Measurements from ENCODE around the gene KCNJ15. TPM values are rescaled to one million over a fixed set of nuclear protein-coding genes. Genes with fewer than 3 reads are reported as not detected.

The KCNJ15 gene
- total RNA-seq, 1 donor from 2014 or later = 2.2 TPM

GRCh38 chr21:38333301-38334272 is 76.8 kb downstream of the KCNJ15 start:
- Histone ChIP-seq H3K27me3 (ENCODE audit: insufficient read depth, low read length) (no peaks in the 10 kb centered on the region), H3K9me3 (ENCODE audit: insufficient read depth, low read depth, low read length) (no peaks in the 10 kb centered on the region), H3K36me3 (ENCODE audit: insufficient read depth, low read length) (no peaks in the 10 kb centered on the region), H3K9ac (ENCODE audit: low read length) (no peak overlapping the region), H3K79me2 (ENCODE audit: insufficient read depth, low read length) (no peaks in the 10 kb centered on the region), H3K4me2 (ENCODE audit: low read length) (no peak overlapping the region), H2AFZ (ENCODE audit: low read depth, low read length) (no peak overlapping the region), H3K4me1 (ENCODE audit: insufficient read depth, low read length) (no peaks in the 10 kb centered on the region), H4K20me1 (ENCODE audit: insufficient read depth, low read length) (no peaks in the 10 kb centered on the region), H3K4me3 (ENCODE audit: insufficient read depth, low read depth, low read length) (no peak overlapping the region), H3K27ac (ENCODE audit: low read depth, low read length) (no peak overlapping the region)
- DNase-seq (ENCODE audit: low read depth) (no peak), FAIRE-seq (no peak)
- peaks cover 10% of the 10 kb centered on the region for H3K4me1 Mint-ChIP-seq (ENCODE audit: low read depth, unreplicated experiment)
- no peaks in the 10 kb centered on the region for H3K36me3 Mint-ChIP-seq (ENCODE audit: low read depth, unreplicated experiment)
- TF ChIP-seq CTCF (IDR thresholded peaks at IDR 0.05; ENCODE audit: insufficient read depth, low read depth, low read length) (peak; percentile 7), EZH2 (IDR thresholded peaks at IDR 0.05; ENCODE audit: insufficient read depth, low read length) (no peak)
- H3K27me3 Mint-ChIP-seq (ENCODE audit: low read depth, unreplicated experiment) = peaks cover 2% of the 10 kb centered on the region
- no peak overlapping the region for H3K4me3 Mint-ChIP-seq (ENCODE audit: unreplicated experiment)
- no peak overlapping the region for H3K27ac Mint-ChIP-seq (ENCODE audit: unreplicated experiment)
- H3K9me3 Mint-ChIP-seq (ENCODE audit: unreplicated experiment) = peaks cover 2% of the 10 kb centered on the region

GRCh38 chr21:38334866-38335265 is 78.1 kb downstream of the KCNJ15 start:
- H3K9me3 ChIP-seq (ENCODE audit: insufficient read depth, low read depth, low read length) = no peaks in the 10 kb centered on the region
- H3K9me3 Mint-ChIP-seq (ENCODE audit: unreplicated experiment) = peaks cover 2% of the 10 kb centered on the region
- peaks cover 3% of the 10 kb centered on the region for H3K27me3 ChIP-seq (ENCODE audit: insufficient read depth, low read length)
- TF ChIP-seq EZH2 (IDR thresholded peaks at IDR 0.05; ENCODE audit: insufficient read depth, low read length) = no peak
- TF ChIP-seq CTCF (IDR thresholded peaks at IDR 0.05; ENCODE audit: insufficient read depth, low read depth, low read length) = no peak
- no peaks in the 10 kb centered on the region for H3K79me2 ChIP-seq (ENCODE audit: insufficient read depth, low read length)
- H4K20me1 ChIP-seq (ENCODE audit: insufficient read depth, low read length) = no peaks in the 10 kb centered on the region
- no peaks in the 10 kb centered on the region for H3K4me1 ChIP-seq (ENCODE audit: insufficient read depth, low read length)
- H3K27ac Mint-ChIP-seq (ENCODE audit: unreplicated experiment) = no peak overlapping the region
- no peak overlapping the region for H3K9ac ChIP-seq (ENCODE audit: low read length)
- DNase-seq (ENCODE audit: low read depth) (no peak), FAIRE-seq (no peak)
- H3K4me2 ChIP-seq (ENCODE audit: low read length) = no peak overlapping the region
- no peaks in the 10 kb centered on the region for H3K36me3 Mint-ChIP-seq (ENCODE audit: low read depth, unreplicated experiment)
- no peaks in the 10 kb centered on the region for H3K27me3 Mint-ChIP-seq (ENCODE audit: low read depth, unreplicated experiment)
- H3K4me3 ChIP-seq (ENCODE audit: insufficient read depth, low read depth, low read length) = no peak overlapping the region
- H3K4me3 Mint-ChIP-seq (ENCODE audit: unreplicated experiment) = no peak overlapping the region
- H3K4me1 Mint-ChIP-seq (ENCODE audit: low read depth, unreplicated experiment) = peaks cover 1% of the 10 kb centered on the region
- no peaks in the 10 kb centered on the region for H3K36me3 ChIP-seq (ENCODE audit: insufficient read depth, low read length)
- no peak overlapping the region for H2AFZ ChIP-seq (ENCODE audit: low read depth, low read length)
- no peak overlapping the region for H3K27ac ChIP-seq (ENCODE audit: low read depth, low read length)

GRCh38 chr21:38337793-38338192 is 81.0 kb downstream of the KCNJ15 start:
- no peak overlapping the region for H3K4me2 ChIP-seq (ENCODE audit: low read length)
- H3K27me3 ChIP-seq (ENCODE audit: insufficient read depth, low read length) = peaks cover 3% of the 10 kb centered on the region
- H3K4me3 ChIP-seq (ENCODE audit: insufficient read depth, low read depth, low read length) = no peak overlapping the region
- Mint-ChIP-seq H3K36me3 (ENCODE audit: low read depth, unreplicated experiment) (no peaks in the 10 kb centered on the region), H3K4me1 (ENCODE audit: low read depth, unreplicated experiment) (peaks cover 1% of the 10 kb centered on the region), H3K27me3 (ENCODE audit: low read depth, unreplicated experiment) (no peaks in the 10 kb centered on the region), H3K27ac (ENCODE audit: unreplicated experiment) (no peak overlapping the region), H3K9me3 (ENCODE audit: unreplicated experiment) (no peaks in the 10 kb centered on the region), H3K4me3 (ENCODE audit: unreplicated experiment) (no peak overlapping the region)
- no peaks in the 10 kb centered on the region for H3K36me3 ChIP-seq (ENCODE audit: insufficient read depth, low read length)
- H3K4me1 ChIP-seq (ENCODE audit: insufficient read depth, low read length) = peaks cover under 1% of the 10 kb centered on the region
- FAIRE-seq (no peak), DNase-seq (ENCODE audit: low read depth) (no peak)
- H3K9me3 ChIP-seq (ENCODE audit: insufficient read depth, low read depth, low read length) = no peaks in the 10 kb centered on the region
- no peak overlapping the region for H3K27ac ChIP-seq (ENCODE audit: low read depth, low read length)
- no peak overlapping the region for H3K9ac ChIP-seq (ENCODE audit: low read length)
- H2AFZ ChIP-seq (ENCODE audit: low read depth, low read length) = no peak overlapping the region
- TF ChIP-seq CTCF (IDR thresholded peaks at IDR 0.05; ENCODE audit: insufficient read depth, low read depth, low read length) = no peak
- TF ChIP-seq EZH2 (IDR thresholded peaks at IDR 0.05; ENCODE audit: insufficient read depth, low read length) = no peak
- no peaks in the 10 kb centered on the region for H3K79me2 ChIP-seq (ENCODE audit: insufficient read depth, low read length)
- no peaks in the 10 kb centered on the region for H4K20me1 ChIP-seq (ENCODE audit: insufficient read depth, low read length)

All from astrocyte (in vitro differentiated cells and primary cell).